ENCODE data around the gene IDH3B.

DNA sequence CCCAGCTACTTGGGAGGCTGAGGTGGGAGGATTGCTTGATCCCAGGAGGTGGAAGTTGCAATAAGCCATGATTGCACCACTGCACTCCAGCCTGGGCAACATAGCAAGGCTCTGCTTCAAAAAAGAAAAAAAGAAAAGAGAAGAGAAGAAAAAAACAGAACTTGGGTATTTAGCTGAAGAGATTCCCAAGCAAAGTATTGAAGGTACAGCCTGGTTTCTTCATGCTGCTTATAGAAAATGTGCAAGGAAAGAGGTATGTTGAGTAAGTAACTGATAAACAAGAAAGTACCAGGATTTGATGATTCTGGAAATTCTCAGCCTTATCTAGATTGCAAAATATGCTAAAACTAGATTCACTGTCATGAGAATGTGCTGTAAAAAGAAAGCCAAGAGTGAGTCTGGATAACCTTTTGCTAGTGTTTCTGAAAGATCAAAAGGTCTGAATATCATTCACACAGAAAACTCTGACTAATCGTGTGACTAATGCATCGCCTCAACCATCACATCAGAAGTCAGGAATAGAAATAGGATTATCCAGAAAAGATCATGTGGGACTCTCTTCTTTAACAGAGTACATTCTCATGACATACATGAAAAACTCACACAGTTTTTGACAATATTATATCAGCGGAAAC lies 43.9 kb downstream of the IDH3B start:
- no peak for TF ChIP-seq EZH2 (IDR thresholded peaks at IDR 0.05; ENCODE audit: low read length, missing control alignments)
- TF ChIP-seq, protein P1, sequence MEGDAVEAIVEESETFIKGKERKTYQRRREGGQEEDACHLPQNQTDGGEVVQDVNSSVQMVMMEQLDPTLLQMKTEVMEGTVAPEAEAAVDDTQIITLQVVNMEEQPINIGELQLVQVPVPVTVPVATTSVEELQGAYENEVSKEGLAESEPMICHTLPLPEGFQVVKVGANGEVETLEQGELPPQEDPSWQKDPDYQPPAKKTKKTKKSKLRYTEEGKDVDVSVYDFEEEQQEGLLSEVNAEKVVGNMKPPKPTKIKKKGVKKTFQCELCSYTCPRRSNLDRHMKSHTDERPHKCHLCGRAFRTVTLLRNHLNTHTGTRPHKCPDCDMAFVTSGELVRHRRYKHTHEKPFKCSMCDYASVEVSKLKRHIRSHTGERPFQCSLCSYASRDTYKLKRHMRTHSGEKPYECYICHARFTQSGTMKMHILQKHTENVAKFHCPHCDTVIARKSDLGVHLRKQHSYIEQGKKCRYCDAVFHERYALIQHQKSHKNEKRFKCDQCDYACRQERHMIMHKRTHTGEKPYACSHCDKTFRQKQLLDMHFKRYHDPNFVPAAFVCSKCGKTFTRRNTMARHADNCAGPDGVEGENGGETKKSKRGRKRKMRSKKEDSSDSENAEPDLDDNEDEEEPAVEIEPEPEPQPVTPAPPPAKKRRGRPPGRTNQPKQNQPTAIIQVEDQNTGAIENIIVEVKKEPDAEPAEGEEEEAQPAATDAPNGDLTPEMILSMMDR (conservative IDR thresholded peaks at IDR 0.05 in 1 of 2, IDR thresholded peaks at IDR 0.05 in 1 of 2; ENCODE audit: low read depth in 1 of 2, low read length in 2 of 2), result no peak

Data from fibroblast of lung (primary cell).